ENCODE results near the gene ZBTB20.

The ZBTB20 gene

DNA sequence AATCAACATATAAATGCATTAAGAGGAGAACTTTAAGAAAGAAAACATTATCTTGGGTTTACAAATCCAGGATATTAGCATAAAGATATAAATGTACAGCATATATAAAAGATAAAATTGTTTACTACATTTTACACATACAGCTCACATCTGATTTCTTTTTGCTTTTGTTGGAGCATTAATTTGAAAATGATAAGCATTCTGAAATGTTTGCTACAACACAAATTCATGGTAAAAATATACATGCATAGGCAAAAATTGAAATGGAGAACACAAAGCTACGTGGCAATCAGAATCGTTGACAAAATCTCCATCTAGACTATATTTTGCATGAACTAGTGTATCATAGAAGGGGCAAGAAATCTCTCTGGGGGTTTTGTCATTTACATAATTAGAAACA is 694.2 kb downstream of the ZBTB20 start:
- H3K4me3 ChIP-seq (ENCODE audit: low read length), result no peak overlapping the region
- H3K9me3 ChIP-seq (ENCODE audit: control insufficient read depth, insufficient read depth, low read length), result no peaks in the 10 kb centered on the region
- H3K27ac ChIP-seq (ENCODE audit: low read length), result no peak overlapping the region
- WGBS (ENCODE audit: insufficient coverage, insufficient read length), result no CpG with 5 or more reads among the region's 2 CpGs
- no peak for DNase-seq (ENCODE audit: low read depth, low spot score)
- no peaks in the 10 kb centered on the region for H3K27me3 ChIP-seq (ENCODE audit: control insufficient read depth, insufficient read depth, low read length)
- no peaks in the 10 kb centered on the region for H3K4me1 ChIP-seq (ENCODE audit: control insufficient read depth, insufficient read depth, low read length)
- H3K36me3 ChIP-seq (ENCODE audit: control insufficient read depth, insufficient read depth, low read length), result no peaks in the 10 kb centered on the region

- Histone ChIP-seq H3K4me1 (ENCODE audit: control insufficient read depth, insufficient read depth, low read length) (no peaks in the 10 kb centered on the region), H3K4me3 (ENCODE audit: low read length) (no peak overlapping the region), H3K9me3 (ENCODE audit: control insufficient read depth, insufficient read depth, low read length) (no peaks in the 10 kb centered on the region), H3K36me3 (ENCODE audit: control insufficient read depth, insufficient read depth, low read length) (no peaks in the 10 kb centered on the region), H3K27ac (ENCODE audit: low read length) (no peak overlapping the region), H3K27me3 (ENCODE audit: control insufficient read depth, insufficient read depth, low read length) (no peaks in the 10 kb centered on the region)
- no CpG with 5 or more reads among the region's 1 CpG for WGBS (ENCODE audit: insufficient coverage, insufficient read length)
- no peak for DNase-seq (ENCODE audit: low read depth, low spot score)
Measured at GRCh38 chr3:114452256-114452655, 694.8 kb downstream of the ZBTB20 start.

GRCh38 chr3:114451561-114452018 is 695.5 kb downstream of the ZBTB20 start:
- Histone ChIP-seq H3K4me3 (ENCODE audit: low read length) (no peak overlapping the region), H3K27me3 (ENCODE audit: control insufficient read depth, insufficient read depth, low read length) (no peaks in the 10 kb centered on the region), H3K9me3 (ENCODE audit: control insufficient read depth, insufficient read depth, low read length) (no peaks in the 10 kb centered on the region), H3K4me1 (ENCODE audit: control insufficient read depth, insufficient read depth, low read length) (no peaks in the 10 kb centered on the region), H3K27ac (ENCODE audit: low read length) (no peak overlapping the region), H3K36me3 (ENCODE audit: control insufficient read depth, insufficient read depth, low read length) (no peaks in the 10 kb centered on the region)
- WGBS (ENCODE audit: insufficient coverage, insufficient read length), result no CpG with 5 or more reads among the region's 10 CpGs
- DNase-seq (ENCODE audit: low read depth, low spot score), result no peak

GRCh38 chr3:114451051-114451451 is 696.0 kb downstream of the ZBTB20 start:
- WGBS (ENCODE audit: insufficient coverage, insufficient read length), result no CpG with 5 or more reads among the region's 2 CpGs
- Histone ChIP-seq H3K27me3 (ENCODE audit: control insufficient read depth, insufficient read depth, low read length) (no peaks in the 10 kb centered on the region), H3K9me3 (ENCODE audit: control insufficient read depth, insufficient read depth, low read length) (no peaks in the 10 kb centered on the region), H3K36me3 (ENCODE audit: control insufficient read depth, insufficient read depth, low read length) (no peaks in the 10 kb centered on the region), H3K4me1 (ENCODE audit: control insufficient read depth, insufficient read depth, low read length) (no peaks in the 10 kb centered on the region), H3K27ac (ENCODE audit: low read length) (no peak overlapping the region), H3K4me3 (ENCODE audit: low read length) (no peak overlapping the region)
- DNase-seq (ENCODE audit: low read depth, low spot score), result no peak

- Histone ChIP-seq H3K36me3 (ENCODE audit: control insufficient read depth, insufficient read depth, low read length) (no peaks in the 10 kb centered on the region), H3K27me3 (ENCODE audit: control insufficient read depth, insufficient read depth, low read length) (no peaks in the 10 kb centered on the region), H3K4me1 (ENCODE audit: control insufficient read depth, insufficient read depth, low read length) (no peaks in the 10 kb centered on the region), H3K27ac (ENCODE audit: low read length) (no peak overlapping the region), H3K4me3 (ENCODE audit: low read length) (no peak overlapping the region), H3K9me3 (ENCODE audit: control insufficient read depth, insufficient read depth, low read length) (no peaks in the 10 kb centered on the region)
- no peak for DNase-seq (ENCODE audit: low read depth, low spot score)
- WGBS (ENCODE audit: insufficient coverage, insufficient read length), result no CpG with 5 or more reads among the region's 7 CpGs
Measured at GRCh38 chr3:114450008-114450596, 697.0 kb downstream of the ZBTB20 start.

DNA sequence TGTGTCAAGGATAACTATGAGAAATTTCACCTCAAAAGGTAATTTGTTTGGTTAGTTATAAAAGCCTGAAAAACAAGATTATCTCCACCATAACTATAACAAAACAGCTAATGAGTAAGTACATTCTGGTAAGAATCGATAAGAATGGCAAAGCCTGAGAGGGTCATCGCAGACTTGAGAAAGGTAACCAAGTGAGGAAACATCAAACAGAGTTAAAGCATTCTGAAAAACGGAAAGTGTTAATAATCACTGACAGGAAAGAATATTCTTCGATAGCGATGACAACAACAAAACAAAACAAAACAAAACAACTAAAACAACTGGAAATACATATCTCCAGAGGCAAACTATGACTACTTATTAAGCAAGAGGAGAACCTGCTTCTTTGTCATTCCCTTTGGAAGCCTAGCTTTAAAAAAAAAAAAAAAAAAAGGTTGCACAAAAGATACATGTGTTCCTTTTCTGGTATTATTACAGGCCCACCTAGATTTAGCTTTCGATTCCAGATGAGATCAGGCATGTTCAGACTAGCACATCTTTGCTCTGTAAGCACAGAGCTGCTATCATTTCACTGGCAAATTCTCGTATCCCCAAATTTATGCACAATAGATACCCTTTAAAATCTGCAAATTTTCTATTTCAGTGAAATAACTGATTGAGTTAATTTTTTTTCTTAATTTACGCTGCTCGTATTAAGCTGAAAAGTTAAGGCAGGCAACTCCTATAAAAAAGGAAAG is 697.6 kb downstream of the ZBTB20 start:
- no peak overlapping the region for H3K4me3 ChIP-seq (ENCODE audit: low read length)

DNA sequence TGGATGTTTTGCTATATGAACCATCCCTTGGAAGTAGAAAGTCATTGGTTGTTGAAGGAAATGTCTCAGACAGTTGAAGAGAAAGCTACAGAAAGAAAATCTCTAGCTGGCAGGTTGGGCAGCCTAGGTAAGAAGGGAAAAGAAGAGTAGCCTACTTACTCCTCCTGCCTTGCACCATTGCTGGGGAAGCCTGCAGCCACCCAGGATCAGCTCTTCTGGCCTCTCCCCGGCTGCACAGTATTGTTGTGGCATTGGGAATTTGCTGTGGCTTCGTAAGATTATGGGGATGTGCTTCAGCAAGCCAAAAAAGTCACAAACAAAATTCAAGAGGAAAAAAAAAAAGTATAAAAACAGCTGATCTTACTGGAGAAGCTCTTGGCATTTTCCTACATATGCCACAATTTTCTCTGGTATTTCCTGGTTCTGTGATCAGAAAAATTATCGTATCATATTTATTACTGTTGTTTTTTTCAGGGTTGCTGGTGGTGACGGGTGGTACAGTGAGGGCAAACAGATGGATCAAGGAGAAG is 699.1 kb downstream of the ZBTB20 start:
- Histone ChIP-seq H3K27ac (ENCODE audit: low read length) (no peak overlapping the region), H3K27me3 (ENCODE audit: control insufficient read depth, insufficient read depth, low read length) (no peaks in the 10 kb centered on the region), H3K9me3 (ENCODE audit: control insufficient read depth, insufficient read depth, low read length) (no peaks in the 10 kb centered on the region), H3K36me3 (ENCODE audit: control insufficient read depth, insufficient read depth, low read length) (no peaks in the 10 kb centered on the region), H3K4me1 (ENCODE audit: control insufficient read depth, insufficient read depth, low read length) (no peaks in the 10 kb centered on the region), H3K4me3 (ENCODE audit: low read length) (no peak overlapping the region)
- DNase-seq (ENCODE audit: low read depth, low spot score), result no peak
- WGBS (ENCODE audit: insufficient coverage, insufficient read length), result no CpG with 5 or more reads among the region's 4 CpGs

More for the DNA sequence above, 697.6 kb downstream of the ZBTB20 start:
- no peak for DNase-seq (ENCODE audit: low read depth, low spot score)
- Histone ChIP-seq H3K27me3 (ENCODE audit: control insufficient read depth, insufficient read depth, low read length) (no peaks in the 10 kb centered on the region), H3K9me3 (ENCODE audit: control insufficient read depth, insufficient read depth, low read length) (no peaks in the 10 kb centered on the region), H3K27ac (ENCODE audit: low read length) (no peak overlapping the region), H3K4me1 (ENCODE audit: control insufficient read depth, insufficient read depth, low read length) (no peaks in the 10 kb centered on the region), H3K36me3 (ENCODE audit: control insufficient read depth, insufficient read depth, low read length) (no peaks in the 10 kb centered on the region)
- no CpG with 5 or more reads among the region's 9 CpGs for WGBS (ENCODE audit: insufficient coverage, insufficient read length)

DNA sequence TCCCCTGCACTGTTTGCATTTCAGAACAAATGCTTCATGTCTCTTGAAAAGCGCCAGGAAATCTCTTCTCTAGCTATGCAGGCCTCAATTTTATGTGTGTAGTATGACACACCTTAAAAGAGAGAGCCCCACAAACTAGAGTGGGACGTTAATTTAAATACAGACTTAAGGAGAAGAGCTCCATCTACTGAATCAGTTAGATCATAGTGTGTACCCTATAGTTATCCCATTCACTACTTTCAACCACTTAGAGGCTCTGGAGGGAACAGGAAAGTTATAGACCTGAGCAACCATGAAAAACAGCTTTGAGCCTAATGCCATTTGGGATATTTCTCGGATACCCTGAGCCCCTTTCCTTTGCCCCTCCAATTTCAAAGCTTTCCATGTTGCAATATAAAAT is 699.5 kb downstream of the ZBTB20 start:
- Histone ChIP-seq H3K27ac (ENCODE audit: low read length) (no peak overlapping the region), H3K36me3 (ENCODE audit: control insufficient read depth, insufficient read depth, low read length) (no peaks in the 10 kb centered on the region), H3K27me3 (ENCODE audit: control insufficient read depth, insufficient read depth, low read length) (no peaks in the 10 kb centered on the region), H3K9me3 (ENCODE audit: control insufficient read depth, insufficient read depth, low read length) (no peaks in the 10 kb centered on the region), H3K4me3 (ENCODE audit: low read length) (no peak overlapping the region), H3K4me1 (ENCODE audit: control insufficient read depth, insufficient read depth, low read length) (no peaks in the 10 kb centered on the region)
- no peak for DNase-seq (ENCODE audit: low read depth, low spot score)
- no CpG with 5 or more reads among the region's 3 CpGs for WGBS (ENCODE audit: insufficient coverage, insufficient read length)

DNA sequence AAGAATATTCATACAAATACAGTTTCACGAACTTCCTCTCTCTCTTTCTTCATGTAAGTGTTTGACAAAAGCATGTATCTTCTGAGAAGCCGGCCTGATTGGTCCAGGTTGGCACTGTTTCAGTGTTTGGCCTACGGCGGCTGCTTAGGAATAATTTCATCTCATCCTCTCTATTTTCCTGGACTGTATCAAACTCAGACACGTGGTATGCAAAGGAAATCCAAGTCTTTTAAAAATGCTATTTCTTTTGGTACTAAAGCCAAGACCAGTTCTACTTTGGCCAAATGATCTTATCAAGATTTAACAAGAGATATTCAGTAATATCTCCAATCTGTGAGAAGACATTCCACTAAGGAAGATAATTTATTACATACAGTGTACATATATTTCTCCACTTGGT is 700.5 kb downstream of the ZBTB20 start:
- no peaks in the 10 kb centered on the region for H3K4me1 ChIP-seq (ENCODE audit: control insufficient read depth, insufficient read depth, low read length)
- DNase-seq (ENCODE audit: low read depth, low spot score), result no peak
- no peaks in the 10 kb centered on the region for H3K9me3 ChIP-seq (ENCODE audit: control insufficient read depth, insufficient read depth, low read length)
- no peak overlapping the region for H3K27ac ChIP-seq (ENCODE audit: low read length)
- no peaks in the 10 kb centered on the region for H3K27me3 ChIP-seq (ENCODE audit: control insufficient read depth, insufficient read depth, low read length)
- no peaks in the 10 kb centered on the region for H3K36me3 ChIP-seq (ENCODE audit: control insufficient read depth, insufficient read depth, low read length)
- WGBS (ENCODE audit: insufficient coverage, insufficient read length), result no CpG with 5 or more reads among the region's 5 CpGs
- H3K4me3 ChIP-seq (ENCODE audit: low read length), result no peak overlapping the region

DNA sequence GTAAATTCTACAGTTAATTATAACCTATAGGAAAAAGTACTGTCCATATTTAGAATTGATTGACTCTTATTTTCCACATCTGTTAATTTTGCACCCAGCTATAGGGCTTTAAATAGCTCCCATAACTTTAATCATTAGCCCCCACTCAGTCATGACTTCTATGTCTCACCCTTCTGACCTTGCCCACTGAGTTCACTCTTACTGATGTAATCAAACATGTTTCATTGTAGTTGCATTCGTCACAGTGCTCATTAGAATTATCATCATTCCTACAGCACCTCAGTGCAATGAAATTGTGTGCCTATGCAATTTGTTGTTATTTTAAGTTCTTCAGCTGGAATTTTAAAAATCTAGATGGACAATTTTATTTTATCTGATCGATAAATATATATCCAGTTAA is 701.9 kb downstream of the ZBTB20 start:
- no peaks in the 10 kb centered on the region for H3K9me3 ChIP-seq (ENCODE audit: control insufficient read depth, insufficient read depth, low read length)
- DNase-seq (ENCODE audit: low read depth, low spot score), result no peak
- no peaks in the 10 kb centered on the region for H3K27me3 ChIP-seq (ENCODE audit: control insufficient read depth, insufficient read depth, low read length)
- WGBS (ENCODE audit: insufficient coverage, insufficient read length), result no CpG with 5 or more reads among the region's 2 CpGs
- H3K4me1 ChIP-seq (ENCODE audit: control insufficient read depth, insufficient read depth, low read length), result no peaks in the 10 kb centered on the region
- no peaks in the 10 kb centered on the region for H3K36me3 ChIP-seq (ENCODE audit: control insufficient read depth, insufficient read depth, low read length)
- no peak overlapping the region for H3K4me3 ChIP-seq (ENCODE audit: low read length)
- H3K27ac ChIP-seq (ENCODE audit: low read length), result no peak overlapping the region
